GM12878 (cell line): Measurements from ENCODE around the gene RIPOR3. TPM values are rescaled to one million over a fixed set of nuclear protein-coding genes. Genes with fewer than 3 reads are reported as not detected.

ENCODE experiments used
- ATAC-seq: fragments of 200-7000 bp; cut with Tn5 transposase; 3 replicates; pipeline ENCODE4 v1.9.1; 2020; ENCODE audit warnings: mild to moderate bottlenecking, moderate library complexity
- BruUV-seq: library from RNA; stranded (reverse); fragments of 400-500 nt; replicated peaks from 2 replicates; lab custom pipeline; 2021; lab: Mats Ljungman, UMichigan
- CTCF ChIA-PET: fragments of 300-600 bp; sonication (Branson Sonifier 250); formaldehyde crosslinking; extraction: SDS; loops from one replicate; lab custom pipeline; 2021; ENCODE audit warnings: inconsistent platforms; lab: Yijun Ruan, JAX
- POLR2A ChIA-PET: fragments of 350-600 bp; formaldehyde crosslinking; extraction: SDS; loops from one replicate; lab custom pipeline; 2021; ENCODE audit warnings: inconsistent platforms; lab: Charles Lee
- RAD21 ChIA-PET: fragments of 300-600 bp; sonication (Branson Sonifier 250); formaldehyde crosslinking; loops from one replicate; lab custom pipeline; 2023; ENCODE audit warnings: antibody characterized with exemption; ENCODE audit not compliant: unreplicated experiment; lab: Charles Lee
- SMC1A ChIA-PET: fragments of 300-600 bp; sonication (Branson Sonifier 250); formaldehyde crosslinking; loops from one replicate; lab custom pipeline; 2023; ENCODE audit not compliant: unreplicated experiment, uncharacterized antibody; lab: Charles Lee
- DNase-seq: peaks from one replicate; pipeline ENCODE4 v3.0.0-alpha.2; 2011; ENCODE audit warnings: low read depth, low spot score
- FAIRE-seq: peaks from 3 replicates; lab custom pipeline; 2011; peaks lifted over from hg19 to GRCh38; lab: Jason Lieb, UNC
- H2AFZ ChIP-seq: 2 replicates; pipeline ENCODE4 v1.6.0; 2011; ENCODE audit warnings: low read depth, low read length, control low read depth; ENCODE audit not compliant: control insufficient read depth
- H3K27ac ChIP-seq: 2 replicates; pipeline ENCODE4 v1.5.1; 2011; ENCODE audit warnings: control low read depth; ENCODE audit not compliant: control insufficient read depth, insufficient read depth
- H3K27me3 ChIP-seq, 2 experiments: replicated peaks in 1 of 2; 2 replicates each; pipeline versions ENCODE4 v1.6.0 to v1.6.1; 2011; ENCODE audit warnings: low read length in 1 of 2; ENCODE audit not compliant: control insufficient read depth in 2 of 2, insufficient read depth in 2 of 2
- H3K36me3 ChIP-seq, 2 experiments: 2 replicates each; pipeline ENCODE4 v1.5.1; 2011; ENCODE audit warnings: low read length in 1 of 2; ENCODE audit not compliant: control insufficient read depth in 2 of 2, insufficient read depth in 2 of 2
- H3K4me1 ChIP-seq: 2 replicates; pipeline ENCODE4 v1.6.1; 2011; ENCODE audit warnings: mild to moderate bottlenecking, low read length, moderate library complexity, mixed read lengths; ENCODE audit not compliant: control insufficient read depth, insufficient read depth
- H3K4me2 ChIP-seq: 2 replicates; pipeline ENCODE4 v1.6.0; 2011; ENCODE audit warnings: control low read depth; ENCODE audit not compliant: control insufficient read depth, insufficient read depth
- H3K4me3 ChIP-seq: fragments of 200-600 bp; sonication (generic); 2 replicates; pipeline ENCODE4 v1.5.1; 2016
- H3K79me2 ChIP-seq: 2 replicates; pipeline ENCODE4 v1.6.0; 2011; ENCODE audit warnings: low read length; ENCODE audit not compliant: control insufficient read depth, insufficient read depth
- H3K9ac ChIP-seq: 2 replicates; pipeline ENCODE4 v1.8.0; 2011; ENCODE audit warnings: low read length, control low read depth, mixed read lengths; ENCODE audit not compliant: control insufficient read depth, insufficient read depth
- H3K9me3 ChIP-seq: replicated peaks from 3 replicates; pipeline ENCODE4 v1.5.1; 2011; ENCODE audit warnings: mild to moderate bottlenecking, low read length; ENCODE audit not compliant: control insufficient read depth, insufficient read depth
- H4K20me1 ChIP-seq: 2 replicates; pipeline ENCODE4 v1.6.0; 2011; ENCODE audit not compliant: control insufficient read depth, insufficient read depth
- CBFB ChIP-seq: IDR thresholded peaks from 2 replicates; pipeline ENCODE4 v1.6.1; 2016; ENCODE audit warnings: antibody characterized with exemption, low read depth
- EP300 ChIP-seq, 2 experiments: fragments of 150-350 bp in 1 of 2; IDR thresholded peaks; 2 replicates each; pipeline ENCODE4 v1.6.1; 2011 to 2012; ENCODE audit warnings: low read depth in 2 of 2, low read length in 2 of 2, borderline replicate concordance in 1 of 2, improper control_type of control experiment in 1 of 2, inconsistent platforms in 1 of 2; ENCODE audit not compliant: control insufficient read depth in 1 of 2
- HSF1 ChIP-seq: fragments of 150-350 bp; IDR thresholded peaks from 2 replicates; pipeline ENCODE4 v1.6.1; 2014; ENCODE audit warnings: mild to moderate bottlenecking, low read depth, low read length
- IRF3 ChIP-seq: fragments of 450-650 bp; IDR thresholded peaks from 2 replicates; pipeline ENCODE4 v1.6.1; 2014; ENCODE audit warnings: mild to moderate bottlenecking
- JUND ChIP-seq: IDR thresholded peaks from 2 replicates; pipeline ENCODE4 v1.6.1; 2012; ENCODE audit warnings: low read depth, mild to moderate bottlenecking, low read length, improper control_type of control experiment, moderate library complexity
- RAD21 ChIP-seq: IDR thresholded peaks from 2 replicates; pipeline ENCODE4 v1.6.1; 2011; ENCODE audit warnings: mild to moderate bottlenecking, low read depth, low read length, moderate library complexity; ENCODE audit not compliant: insufficient read depth
- REST ChIP-seq: IDR thresholded peaks from 2 replicates; pipeline ENCODE4 v1.6.1; 2012; ENCODE audit warnings: mild to moderate bottlenecking, low read depth, low read length
- TCF7 ChIP-seq: IDR thresholded peaks from 2 replicates; pipeline ENCODE4 v1.6.1; 2014; ENCODE audit warnings: antibody characterized with exemption, borderline replicate concordance
- ZBTB40 ChIP-seq: fragments of 450-650 bp; IDR thresholded peaks from 2 replicates; pipeline ENCODE4 v1.6.1; 2016; ENCODE audit warnings: mild to moderate bottlenecking, moderate library complexity, borderline replicate concordance
- ZNF217 ChIP-seq: fragments of 450-650 bp; IDR thresholded peaks from 2 replicates; pipeline ENCODE4 v1.6.1; 2017; ENCODE audit warnings: antibody characterized with exemption, mild to moderate bottlenecking
- WGBS: methylation state at CpG from one replicate; pipeline ENCODE4 v1.1.6; 2016; ENCODE audit warnings: low lambda C conversion rate; ENCODE audit not compliant: insufficient replicate concordance, insufficient coverage; ENCODE audit errors: missing lambda C conversion rate; 5-methylcytosine and 5-hydroxymethylcytosine counted together
- in situ Hi-C: fragments of 300-500 bp; cut with MboI; formaldehyde crosslinking; loops from 9 replicates; pipeline ENCODE4 v1.14.3; 2018; ENCODE audit warnings: mixed read lengths
- intact Hi-C: fragments of 100-400 bp; cut with micrococcal nuclease; formaldehyde crosslinking; loops from one replicate; pipeline ENCODE4 v1.14.2; 2022; ENCODE audit not compliant: unreplicated experiment
- polyA plus RNA-seq, 11 experiments: library from polyadenylated mRNA; depleted of rRNA in 4 of 11; unstranded in 6 of 11; stranded (reverse) in 5 of 11; fragments of >200 nt; fragmentation: Nextera tagmentation in 4 of 11; fragmentation: Illumina TruSeq in 1 of 11; extraction: Ambion mirVana in 4 of 11; extraction: Trizol in 1 of 11; gene quantifications; 1 replicate in 1 of 11; 2 replicates in 10 of 11; pipeline versions ENCODE4 v1.2.1 to v1.2.3, GENCODE V29; 2011 to 2016; ENCODE audit warnings: inconsistent platforms in 2 of 11, missing spikeins in 2 of 11, low read depth in 1 of 11
- total RNA-seq, 4 experiments: library from RNA; depleted of rRNA in 3 of 4; stranded (reverse); fragments of >200 nt in 3 of 4; fragmentation: Illumina TruSeq in 1 of 4; extraction: Trizol in 1 of 4; gene quantifications; 2 replicates each; pipeline versions ENCODE4 v1.2.1 to v1.2.3, GENCODE V29; 2013 to 2021

The RIPOR3 gene
- total and polyA plus RNA-seq, 10 of the 15 experiments (the other 5 are each of a cell fraction or from before 2014, with no cell fraction given), result 0.04 to 0.55 (median 0.12) TPM; not detected in 6

- no peaks in the 10 kb centered on the region for H3K79me2 ChIP-seq
- DNase-seq, result no peak
- WGBS, result 23% methylated on average over 10 of the region's 10 CpGs
- no TSS peak for BruUV-seq
- intact Hi-C loops, result no loop called here
- peaks cover 0 to 3% of the 10 kb centered on the region in 2 experiments; a peak in 1 of 4 replicates for H3K27me3 ChIP-seq
- H4K20me1 ChIP-seq, result no peaks in the 10 kb centered on the region
- H3K4me3 ChIP-seq, result no peak overlapping the region
- in situ Hi-C loops, result no loop called here
- no peak overlapping the region for H3K4me2 ChIP-seq
- no peaks in the 10 kb centered on the region for H3K4me1 ChIP-seq
- ATAC-seq, result no peak
- ChIA-PET CTCF (interaction anchor here (0.7 kb wide), 1 partner anchor 456 kb away, joined by 3 read pairs; no protein-coding TSS in a partner anchor), SMC1A (interaction anchor here (0.8 kb wide), 1 partner anchor 90 kb away, joined by 3 read pairs; no protein-coding TSS in a partner anchor), POLR2A (interaction anchor here (0.5 kb wide), 1 partner anchor 33 kb away, joined by 3 read pairs; the partner anchor contains the start of gene RIPOR3), RAD21 (no interaction called here)
- no peak overlapping the region for H3K27ac ChIP-seq
- no peak overlapping the region for H2AFZ ChIP-seq
- FAIRE-seq, result no peak
- no peak overlapping the region for H3K9ac ChIP-seq
- no peaks in the 10 kb centered on the region for H3K36me3 ChIP-seq
- H3K9me3 ChIP-seq, result no peaks in the 10 kb centered on the region
- no peak for TF ChIP-seq JUND
- TF ChIP-seq EP300 (IDR thresholded peaks at IDR 0.05; ENCODE audit: borderline replicate concordance in 1 of 2, control insufficient read depth in 1 of 2, low read depth in 2 of 2, low read length in 2 of 2), result no peak
- TF ChIP-seq CBFB, result no peak
- TF ChIP-seq RAD21, result no peak
- TF ChIP-seq REST, result no peak
- TF ChIP-seq HSF1, result no peak
- TF ChIP-seq TCF7, result no peak
- TF ChIP-seq ZBTB40, result no peak
- no peak for TF ChIP-seq ZNF217
- TF ChIP-seq IRF3, result no peak
Observed at GRCh38 chr20:50658804-50659380, 32.5 kb downstream of the RIPOR3 start.
